ENCODE results near the gene ARHGEF28. TPM values are rescaled to one million over a fixed set of nuclear protein-coding genes. Genes with fewer than 3 reads are reported as not detected.

The ARHGEF28 gene
- total RNA-seq, 1 experiment from 2014 or later, result 0.57 TPM

- H3K9me3 ChIP-seq (ENCODE audit: control insufficient read depth, low read depth, low read length), result no peaks in the 10 kb centered on the region
- no peak overlapping the region for H2BK120ac ChIP-seq (ENCODE audit: low read depth, low read length, poor library complexity, severe bottlenecking)
- no peaks in the 10 kb centered on the region for H3K79me1 ChIP-seq (ENCODE audit: insufficient read depth, low read depth, low read length, poor library complexity, severe bottlenecking)
- H2AK5ac ChIP-seq (ENCODE audit: insufficient read length, low read length), result no peak overlapping the region
- no peak overlapping the region for H3K23ac ChIP-seq (ENCODE audit: insufficient read length, low read depth, low read length)
- no peak overlapping the region for H4K91ac ChIP-seq (ENCODE audit: insufficient read length, low read depth, low read length)
- H3K23me2 ChIP-seq (ENCODE audit: insufficient read length, low read depth, low read length, poor library complexity, severe bottlenecking), result no peaks in the 10 kb centered on the region
- H3K18ac ChIP-seq (ENCODE audit: insufficient read length, low read depth, low read length), result no peak overlapping the region
- H3T11ph ChIP-seq (ENCODE audit: low read length), result no peak overlapping the region
- H3K4ac ChIP-seq (ENCODE audit: low read depth, low read length), result no peak overlapping the region
- no peaks in the 10 kb centered on the region for H3K4me1 ChIP-seq (ENCODE audit: insufficient read depth, low read length)
- no peak overlapping the region for H2BK20ac ChIP-seq (ENCODE audit: low read depth, low read length, poor library complexity, severe bottlenecking)
- Mint-ChIP-seq H3K4me3 (no peak overlapping the region), H3K36me3 (ENCODE audit: insufficient read depth in 1 of 3, low read depth in 3 of 3) (no peaks in the 10 kb centered on the region), H3K9me3 (no peaks in the 10 kb centered on the region), H3K4me1 (no peaks in the 10 kb centered on the region), H3K27ac (no peak overlapping the region), H3K27me3 (ENCODE audit: low read depth) (no peaks in the 10 kb centered on the region)
- no peak overlapping the region for H3K9ac ChIP-seq (ENCODE audit: extremely low read depth, insufficient read length, low read length)
- no peak overlapping the region for H2BK15ac ChIP-seq (ENCODE audit: low read depth, low read length)
- H3K27ac ChIP-seq (ENCODE audit: insufficient read length, low read depth, low read length), result no peak overlapping the region
- no peaks in the 10 kb centered on the region for H3K27me3 ChIP-seq (ENCODE audit: insufficient read depth, low read length)
- no peaks in the 10 kb centered on the region for H3K79me2 ChIP-seq (ENCODE audit: insufficient read depth, low read length)
- TF ChIP-seq CTCF (conservative IDR thresholded peaks at IDR 0.05), result no peak
- H2AFZ ChIP-seq (ENCODE audit: low read length), result no peak overlapping the region
- H3K14ac ChIP-seq (ENCODE audit: insufficient read depth, low read length), result no peak overlapping the region
- H3K4me2 ChIP-seq (ENCODE audit: insufficient read depth, insufficient read length, low read length), result no peak overlapping the region
- H4K8ac ChIP-seq (replicated peaks; ENCODE audit: insufficient read length, low read depth, low read length), result no peak overlapping the region
- DNase-seq, result no peak
- WGBS (ENCODE audit: extremely low coverage, insufficient read length, low lambda C conversion rate), result no CpG with 5 or more reads among the region's 1 CpG
- H2BK5ac ChIP-seq (ENCODE audit: insufficient read length, low read length), result no peak overlapping the region
- H3K56ac ChIP-seq (ENCODE audit: insufficient read length, low read depth, low read length), result no peak overlapping the region
- no peak overlapping the region for H2BK12ac ChIP-seq (ENCODE audit: insufficient read length, low read depth, low read length)
- H4K20me1 ChIP-seq (ENCODE audit: control insufficient read depth, insufficient read depth, insufficient read length), result no peaks in the 10 kb centered on the region
- no peak overlapping the region for H4K5ac ChIP-seq (ENCODE audit: insufficient read length, low read depth, low read length)
Observed at GRCh38 chr5:73757416-73757815, 131.4 kb downstream of the ARHGEF28 start.
